IMR-90 (cell line): ENCODE data around the gene PODNL1. TPM values are rescaled to one million over a fixed set of nuclear protein-coding genes. Genes with fewer than 3 reads are reported as not detected.

Source experiments
- ATAC-seq: fragments of 200-7000 bp; cut with Tn5 transposase; 2 replicates; pipeline ENCODE4 v1.9.1; 2020; ENCODE audit warnings: low read depth, mild to moderate bottlenecking, moderate library complexity
- BruUV-seq: library from RNA; stranded (reverse); fragments of 400-500 nt; replicated peaks from 2 replicates; lab custom pipeline; 2021; lab: Mats Ljungman, UMichigan
- CTCF ChIA-PET: fragments of 300-600 bp; formaldehyde crosslinking; extraction: SDS; loops from one replicate; lab custom pipeline; 2021; ENCODE audit warnings: antibody characterized with exemption; lab: Yijun Ruan, JAX
- POLR2A ChIA-PET: fragments of 300-600 bp; sonication (Branson Sonifier 250); formaldehyde crosslinking; loops from one replicate; lab custom pipeline; 2022; ENCODE audit warnings: antibody characterized with exemption; ENCODE audit not compliant: unreplicated experiment; lab: Charles Lee
- DNase-seq: peaks from one replicate; pipeline ENCODE4 v3.0.0; 2013
- H2AFZ ChIP-seq: replicated peaks from 2 replicates; pipeline ENCODE3; 2013; ENCODE audit warnings: low read length, mild to moderate bottlenecking; ENCODE audit not compliant: poor library complexity
- H2AK5ac ChIP-seq: 2 replicates; pipeline ENCODE4 v1.6.1; 2013; ENCODE audit warnings: low read depth, low read length, inconsistent platforms
- H2AK9ac ChIP-seq: replicated peaks from 2 replicates; pipeline ENCODE3; 2013; ENCODE audit warnings: mild to moderate bottlenecking, low read depth, low read length, moderate library complexity; ENCODE audit not compliant: poor library complexity
- H2BK120ac ChIP-seq: 2 replicates; pipeline ENCODE4 v1.6.1; 2013; ENCODE audit warnings: low read depth, low read length, inconsistent platforms
- H2BK15ac ChIP-seq: 3 replicates; pipeline ENCODE4 v1.6.1; 2013; ENCODE audit warnings: low read depth, low read length, inconsistent platforms
- H2BK20ac ChIP-seq: 2 replicates; pipeline ENCODE4 v1.6.1; 2013; ENCODE audit warnings: low read depth, mild to moderate bottlenecking, inconsistent platforms, low read length, moderate library complexity
- H2BK5ac ChIP-seq: 2 replicates; pipeline ENCODE4 v1.6.1; 2013; ENCODE audit warnings: mild to moderate bottlenecking, low read depth, low read length, inconsistent platforms; ENCODE audit not compliant: poor library complexity, severe bottlenecking
- H3K14ac ChIP-seq: replicated peaks from 2 replicates; pipeline ENCODE4 v1.6.1; 2013; ENCODE audit warnings: low read depth, low read length, inconsistent platforms
- H3K18ac ChIP-seq: 2 replicates; pipeline ENCODE4 v1.6.1; 2013; ENCODE audit warnings: low read depth, low read length, control low read depth
- H3K23ac ChIP-seq: 2 replicates; pipeline ENCODE4 v1.6.1; 2013; ENCODE audit warnings: low read depth, low read length, inconsistent platforms
- H3K27ac ChIP-seq: 2 replicates; pipeline ENCODE4 v1.5.1; 2013; ENCODE audit warnings: mild to moderate bottlenecking, control low read depth, low read length; ENCODE audit not compliant: insufficient read depth
- H3K27me3 ChIP-seq: 2 replicates; pipeline ENCODE4 v1.6.1; 2013; ENCODE audit warnings: low read length; ENCODE audit not compliant: control insufficient read depth, insufficient read depth
- H3K36me3 ChIP-seq: 2 replicates; pipeline ENCODE4 v1.6.1; 2013; ENCODE audit warnings: low read length, mixed read lengths; ENCODE audit not compliant: control insufficient read depth, insufficient read depth
- H3K4ac ChIP-seq: 2 replicates; pipeline ENCODE4 v1.6.1; 2013; ENCODE audit warnings: low read depth, low read length, inconsistent platforms
- H3K4me1 ChIP-seq: 2 replicates; pipeline ENCODE4 v1.6.1; 2013; ENCODE audit warnings: low read length, mixed read lengths; ENCODE audit not compliant: control insufficient read depth, insufficient read depth
- H3K4me2 ChIP-seq: 2 replicates; pipeline ENCODE4 v1.6.1; 2013; ENCODE audit warnings: low read depth, mild to moderate bottlenecking, control low read depth, low read length, moderate library complexity
- H3K4me3 ChIP-seq: 2 replicates; pipeline ENCODE4 v1.5.1; 2013; ENCODE audit warnings: low read depth, mild to moderate bottlenecking, control low read depth, low read length, moderate library complexity; ENCODE audit not compliant: insufficient read depth
- H3K56ac ChIP-seq: 2 replicates; pipeline ENCODE4 v1.6.1; 2013; ENCODE audit warnings: low read length, inconsistent platforms; ENCODE audit not compliant: insufficient read depth; ENCODE audit errors: extremely low read depth
- H3K79me1 ChIP-seq, 2 experiments: 2 replicates each; pipeline ENCODE4 v1.6.1; 2013; ENCODE audit warnings: low read length in 2 of 2, inconsistent platforms in 1 of 2, low read depth in 1 of 2
- H3K9ac ChIP-seq: 2 replicates; pipeline ENCODE4 v1.6.1; 2013; ENCODE audit warnings: low read depth, low read length, control low read depth
- H3K9me1 ChIP-seq: 2 replicates; pipeline ENCODE4 v1.6.1; 2013; ENCODE audit warnings: low read length, inconsistent platforms; ENCODE audit not compliant: insufficient read depth
- H3K9me3 ChIP-seq: 2 replicates; pipeline ENCODE4 v1.6.1; 2013; ENCODE audit warnings: low read length; ENCODE audit not compliant: control insufficient read depth, insufficient read depth
- H4K20me1 ChIP-seq: 2 replicates; pipeline ENCODE4 v1.6.1; 2013; ENCODE audit warnings: low read length, inconsistent platforms; ENCODE audit not compliant: insufficient read depth
- H4K5ac ChIP-seq: 2 replicates; pipeline ENCODE4 v1.6.1; 2013; ENCODE audit warnings: mild to moderate bottlenecking, low read depth, low read length, control low read depth
- H4K8ac ChIP-seq, 2 experiments: 2 replicates each; pipeline ENCODE4 v1.6.1; 2013; ENCODE audit warnings: low read depth in 2 of 2, low read length in 2 of 2, control low read depth in 1 of 2, inconsistent platforms in 1 of 2
- H4K91ac ChIP-seq: 2 replicates; pipeline ENCODE4 v1.6.1; 2013; ENCODE audit warnings: low read depth, low read length, inconsistent platforms; ENCODE audit not compliant: insufficient read depth
- BHLHE40 ChIP-seq: fragments of 150-350 bp; IDR thresholded peaks from 2 replicates; pipeline ENCODE4 v1.6.1; 2016; ENCODE audit warnings: mild to moderate bottlenecking, low read depth, low read length
- CEBPB ChIP-seq: IDR thresholded peaks from 2 replicates; pipeline ENCODE4 v1.6.1; 2012; ENCODE audit warnings: low read depth, low read length, improper control_type of control experiment
- CHD1 ChIP-seq: IDR thresholded peaks from 2 replicates; pipeline ENCODE4 v1.6.1; 2012; ENCODE audit warnings: low read depth, low read length, improper control_type of control experiment
- FOS ChIP-seq: fragments of 150-350 bp; IDR thresholded peaks from 2 replicates; pipeline ENCODE4 v1.6.1; 2016; ENCODE audit warnings: low read depth, low read length
- MAFK ChIP-seq: IDR thresholded peaks from 2 replicates; pipeline ENCODE4 v1.6.1; 2012; ENCODE audit warnings: low read depth, low read length, improper control_type of control experiment
- MAZ ChIP-seq: IDR thresholded peaks from 2 replicates; pipeline ENCODE4 v1.6.1; 2012; ENCODE audit warnings: low read depth, mild to moderate bottlenecking, low read length, improper control_type of control experiment, moderate library complexity, borderline replicate concordance
- MXI1 ChIP-seq: IDR thresholded peaks from 2 replicates; pipeline ENCODE4 v1.6.1; 2012; ENCODE audit warnings: low read depth, mild to moderate bottlenecking, low read length, moderate library complexity, borderline replicate concordance
- NFE2L2 ChIP-seq: fragments of 150-350 bp; IDR thresholded peaks from 2 replicates; pipeline ENCODE4 v1.6.1; 2016; ENCODE audit warnings: low read depth, mild to moderate bottlenecking, low read length
- POLR2A ChIP-seq: IDR thresholded peaks from 2 replicates; pipeline ENCODE4 v1.6.1; 2012; ENCODE audit warnings: mild to moderate bottlenecking, low read depth, low read length
- RAD21 ChIP-seq: IDR thresholded peaks from 2 replicates; pipeline ENCODE4 v1.6.1; 2012; ENCODE audit warnings: low read length, improper control_type of control experiment
- RCOR1 ChIP-seq: IDR thresholded peaks from 2 replicates; pipeline ENCODE4 v1.6.1; 2012; ENCODE audit warnings: mild to moderate bottlenecking, low read length, improper control_type of control experiment; ENCODE audit not compliant: insufficient replicate concordance
- RFX5 ChIP-seq: IDR thresholded peaks from 2 replicates; pipeline ENCODE4 v1.8.0; 2012; ENCODE audit warnings: low read depth, mild to moderate bottlenecking, low read length, moderate library complexity
- SMC3 ChIP-seq: fragments of 150-350 bp; IDR thresholded peaks from 2 replicates; pipeline ENCODE4 v1.6.1; 2016; ENCODE audit warnings: low read depth, mild to moderate bottlenecking, antibody characterized with exemption, low read length, moderate library complexity
- WGBS, 2 experiments: methylation state at CpG; one replicate each; pipeline versions ENCODE4 v1.1.5 to v1.1.7; 2013; ENCODE audit warnings: missing lambda C conversion rate in 2 of 2; ENCODE audit not compliant: insufficient read length in 1 of 2; ENCODE audit errors: extremely low coverage in 2 of 2; 5-methylcytosine and 5-hydroxymethylcytosine counted together
- dilution Hi-C: fragments of 300-500 bp; cut with HindIII; formaldehyde crosslinking; loops from one replicate; pipeline ENCODE4 v1.14.3; 2018; ENCODE audit warnings: low sequenced_read_pairs; ENCODE audit not compliant: unreplicated experiment
- in situ Hi-C: fragments of 300-500 bp; cut with MboI; formaldehyde crosslinking; loops from 3 replicates; pipeline ENCODE4 v1.14.3; 2019; ENCODE audit warnings: low sequenced_read_pairs, inconsistent platforms, mixed read lengths
- intact Hi-C: fragments of 100-400 bp; cut with micrococcal nuclease; formaldehyde crosslinking; loops from 2 replicates; pipeline ENCODE4 v1.10.0; 2022
- polyA plus RNA-seq, 3 experiments: library from polyadenylated mRNA; depleted of rRNA; stranded (reverse); fragments of >200 nt; gene quantifications; 2 replicates each; pipeline ENCODE4 v1.2.3, GENCODE V29; 2012; ENCODE audit warnings: low replicate concordance in 1 of 3
- total RNA-seq: library from RNA; depleted of rRNA; stranded (reverse); fragments of >200 nt; gene quantifications from 2 replicates; pipeline ENCODE4 v1.2.3, GENCODE V29; 2012
- TF ChIP-seq, protein P1 (sequence below): fragments of 150-350 bp; IDR thresholded peaks from 2 replicates; pipeline ENCODE4 v1.6.1; 2016; ENCODE audit warnings: low read depth, mild to moderate bottlenecking, low read length, moderate library complexity, borderline replicate concordance
- TF ChIP-seq, protein P2 (sequence below): conservative IDR thresholded peaks from 2 replicates; pipeline ENCODE4 v1.5.1; 2012; ENCODE audit warnings: mild to moderate bottlenecking, low read depth, low read length, improper control_type of control experiment
- TF ChIP-seq, protein P3 (sequence below): fragments of 150-350 bp; IDR thresholded peaks from 2 replicates; pipeline ENCODE4 v1.6.1; 2017; ENCODE audit warnings: mild to moderate bottlenecking, antibody characterized with exemption, low read length, low read depth

The PODNL1 gene
- total and polyA plus RNA-seq, 2 of the 4 experiments (the other 2 are of a cell fraction): under 0.01 to 2.4 TPM

DNA sequence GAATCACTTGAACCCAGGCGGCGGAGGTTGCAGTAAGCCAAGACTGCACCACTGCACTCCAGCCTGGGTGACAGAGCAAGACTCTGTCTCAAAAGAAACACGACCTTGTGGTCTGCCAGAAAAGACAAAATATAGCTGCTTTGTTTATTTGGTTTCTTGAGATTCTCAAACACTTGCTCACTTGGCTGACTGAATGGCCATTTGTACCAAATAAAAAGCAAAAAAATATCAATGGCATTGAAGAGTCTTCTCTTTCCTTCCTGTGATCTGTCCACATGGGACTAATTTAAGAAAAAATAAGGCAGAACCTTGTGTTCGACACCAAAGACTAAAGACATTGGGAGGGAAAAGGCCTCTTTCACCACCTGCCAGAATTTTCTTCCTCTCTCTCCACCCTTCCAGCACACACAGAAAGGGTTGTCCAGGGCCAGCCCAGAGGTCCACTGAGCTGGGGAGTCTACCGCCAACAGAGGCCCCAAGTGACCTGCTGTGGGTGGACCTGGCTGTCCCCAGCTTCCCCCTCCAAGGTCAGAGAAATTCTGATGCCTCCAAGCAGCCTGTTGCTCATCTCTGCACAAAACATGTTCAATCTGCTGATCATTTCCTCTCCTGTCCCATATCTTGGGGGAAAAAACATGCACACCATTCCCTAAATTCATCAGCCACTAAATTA is 38.2 kb downstream of the PODNL1 start:
- H3K4me3 ChIP-seq: no peak overlapping the region
- no TSS peak for BruUV-seq
- H3K9me1 ChIP-seq: 0 out of 2 replicates have a peak, but pooled peaks cover 2% of the 10 kb centered on the region
- ChIA-PET CTCF (no interaction called here), POLR2A (no interaction called here)
- no peak overlapping the region for H3K23ac ChIP-seq
- H4K8ac ChIP-seq: no peak overlapping the region
- DNase-seq (peak; percentile 36), ATAC-seq (peak; percentile 76)
- H4K5ac ChIP-seq: no peak overlapping the region
- no peak overlapping the region for H2AK5ac ChIP-seq
- peaks cover 3% of the 10 kb centered on the region; the same call in 1 of the 2 replicates for H3K27me3 ChIP-seq
- dilution Hi-C loops (no loop called here), intact Hi-C loops (no loop called here), in situ Hi-C loops (loop anchor here (25.0 kb wide), 1 partner anchor 437 kb away; no protein-coding TSS in a partner anchor)
- H3K4me2 ChIP-seq: no peak overlapping the region
- H4K20me1 ChIP-seq: peaks cover 3% of the 10 kb centered on the region; the same call in 1 of the 2 replicates
- no peak overlapping the region for H3K56ac ChIP-seq
- no peak overlapping the region for H2AFZ ChIP-seq
- no peak overlapping the region for H2AK9ac ChIP-seq
- WGBS, 2 experiments: 0% methylated on average over 1 of the region's 5 CpGs; no CpG with 5 or more reads in 1 of the 2 experiments
- no peak overlapping the region for H2BK120ac ChIP-seq
- H3K79me1 ChIP-seq: no peaks in the 10 kb centered on the region
- H3K18ac ChIP-seq: no peak overlapping the region
- H2BK5ac ChIP-seq: no peak overlapping the region
- no peaks in the 10 kb centered on the region for H3K9me3 ChIP-seq
- no peak overlapping the region for H3K9ac ChIP-seq
- H3K27ac ChIP-seq: no peak overlapping the region
- peaks cover 3% of the 10 kb centered on the region for H3K4me1 ChIP-seq
- no peak overlapping the region for H2BK20ac ChIP-seq
- no peak overlapping the region for H3K14ac ChIP-seq
- H4K91ac ChIP-seq: no peak overlapping the region
- no peak for TF ChIP-seq MAFK
- no peak for TF ChIP-seq NFE2L2
- TF ChIP-seq, protein P1, sequence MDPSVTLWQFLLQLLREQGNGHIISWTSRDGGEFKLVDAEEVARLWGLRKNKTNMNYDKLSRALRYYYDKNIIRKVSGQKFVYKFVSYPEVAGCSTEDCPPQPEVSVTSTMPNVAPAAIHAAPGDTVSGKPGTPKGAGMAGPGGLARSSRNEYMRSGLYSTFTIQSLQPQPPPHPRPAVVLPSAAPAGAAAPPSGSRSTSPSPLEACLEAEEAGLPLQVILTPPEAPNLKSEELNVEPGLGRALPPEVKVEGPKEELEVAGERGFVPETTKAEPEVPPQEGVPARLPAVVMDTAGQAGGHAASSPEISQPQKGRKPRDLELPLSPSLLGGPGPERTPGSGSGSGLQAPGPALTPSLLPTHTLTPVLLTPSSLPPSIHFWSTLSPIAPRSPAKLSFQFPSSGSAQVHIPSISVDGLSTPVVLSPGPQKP: no peak
- TF ChIP-seq, protein P2, sequence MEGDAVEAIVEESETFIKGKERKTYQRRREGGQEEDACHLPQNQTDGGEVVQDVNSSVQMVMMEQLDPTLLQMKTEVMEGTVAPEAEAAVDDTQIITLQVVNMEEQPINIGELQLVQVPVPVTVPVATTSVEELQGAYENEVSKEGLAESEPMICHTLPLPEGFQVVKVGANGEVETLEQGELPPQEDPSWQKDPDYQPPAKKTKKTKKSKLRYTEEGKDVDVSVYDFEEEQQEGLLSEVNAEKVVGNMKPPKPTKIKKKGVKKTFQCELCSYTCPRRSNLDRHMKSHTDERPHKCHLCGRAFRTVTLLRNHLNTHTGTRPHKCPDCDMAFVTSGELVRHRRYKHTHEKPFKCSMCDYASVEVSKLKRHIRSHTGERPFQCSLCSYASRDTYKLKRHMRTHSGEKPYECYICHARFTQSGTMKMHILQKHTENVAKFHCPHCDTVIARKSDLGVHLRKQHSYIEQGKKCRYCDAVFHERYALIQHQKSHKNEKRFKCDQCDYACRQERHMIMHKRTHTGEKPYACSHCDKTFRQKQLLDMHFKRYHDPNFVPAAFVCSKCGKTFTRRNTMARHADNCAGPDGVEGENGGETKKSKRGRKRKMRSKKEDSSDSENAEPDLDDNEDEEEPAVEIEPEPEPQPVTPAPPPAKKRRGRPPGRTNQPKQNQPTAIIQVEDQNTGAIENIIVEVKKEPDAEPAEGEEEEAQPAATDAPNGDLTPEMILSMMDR: no peak
- no peak for TF ChIP-seq RAD21
- TF ChIP-seq CHD1: no peak
- TF ChIP-seq, protein P3, sequence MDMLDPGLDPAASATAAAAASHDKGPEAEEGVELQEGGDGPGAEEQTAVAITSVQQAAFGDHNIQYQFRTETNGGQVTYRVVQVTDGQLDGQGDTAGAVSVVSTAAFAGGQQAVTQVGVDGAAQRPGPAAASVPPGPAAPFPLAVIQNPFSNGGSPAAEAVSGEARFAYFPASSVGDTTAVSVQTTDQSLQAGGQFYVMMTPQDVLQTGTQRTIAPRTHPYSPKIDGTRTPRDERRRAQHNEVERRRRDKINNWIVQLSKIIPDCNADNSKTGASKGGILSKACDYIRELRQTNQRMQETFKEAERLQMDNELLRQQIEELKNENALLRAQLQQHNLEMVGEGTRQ: no peak
- TF ChIP-seq RFX5: no peak
- TF ChIP-seq CEBPB: no peak
- no peak for TF ChIP-seq FOS
- TF ChIP-seq POLR2A: no peak
- no peak for TF ChIP-seq MXI1
- TF ChIP-seq BHLHE40: no peak
- TF ChIP-seq RCOR1: no peak
- no peak for TF ChIP-seq MAZ
- TF ChIP-seq SMC3: no peak
- no peak overlapping the region for H2BK15ac ChIP-seq
- no peaks in the 10 kb centered on the region for H3K36me3 ChIP-seq
- H3K4ac ChIP-seq: no peak overlapping the region
